Measurements from ENCODE around the gene EBLN2. TPM values are rescaled to one million over a fixed set of nuclear protein-coding genes. Genes with fewer than 3 reads are reported as not detected.
A peak's percentile ranks its signal among the peaks of the same experiment; 100 is the strongest.

EBLN2 gene
- total RNA-seq, 1 donor from 2014 or later = 16.9 TPM

- Mint-ChIP-seq H3K36me3 (ENCODE audit: insufficient read depth) (peaks cover 12% of the 10 kb centered on the region), H3K4me1 (ENCODE audit: low read depth) (peaks cover 27% of the 10 kb centered on the region), H3K9me3 (ENCODE audit: low read depth) (no peaks in the 10 kb centered on the region), H3K4me3 (ENCODE audit: low read depth) (no peak overlapping the region), H3K27me3 (no peaks in the 10 kb centered on the region), H3K27ac (no peak overlapping the region)
- DNase-seq (ENCODE audit: low spot score, unreplicated experiment) = no peak
- TF ChIP-seq CTCF (IDR thresholded peaks at IDR 0.05; ENCODE audit: unreplicated experiment) = no peak
These were observed 29.8 kb upstream of the EBLN2 start for GRCh38 chr3:73031573-73032103.

DNA sequence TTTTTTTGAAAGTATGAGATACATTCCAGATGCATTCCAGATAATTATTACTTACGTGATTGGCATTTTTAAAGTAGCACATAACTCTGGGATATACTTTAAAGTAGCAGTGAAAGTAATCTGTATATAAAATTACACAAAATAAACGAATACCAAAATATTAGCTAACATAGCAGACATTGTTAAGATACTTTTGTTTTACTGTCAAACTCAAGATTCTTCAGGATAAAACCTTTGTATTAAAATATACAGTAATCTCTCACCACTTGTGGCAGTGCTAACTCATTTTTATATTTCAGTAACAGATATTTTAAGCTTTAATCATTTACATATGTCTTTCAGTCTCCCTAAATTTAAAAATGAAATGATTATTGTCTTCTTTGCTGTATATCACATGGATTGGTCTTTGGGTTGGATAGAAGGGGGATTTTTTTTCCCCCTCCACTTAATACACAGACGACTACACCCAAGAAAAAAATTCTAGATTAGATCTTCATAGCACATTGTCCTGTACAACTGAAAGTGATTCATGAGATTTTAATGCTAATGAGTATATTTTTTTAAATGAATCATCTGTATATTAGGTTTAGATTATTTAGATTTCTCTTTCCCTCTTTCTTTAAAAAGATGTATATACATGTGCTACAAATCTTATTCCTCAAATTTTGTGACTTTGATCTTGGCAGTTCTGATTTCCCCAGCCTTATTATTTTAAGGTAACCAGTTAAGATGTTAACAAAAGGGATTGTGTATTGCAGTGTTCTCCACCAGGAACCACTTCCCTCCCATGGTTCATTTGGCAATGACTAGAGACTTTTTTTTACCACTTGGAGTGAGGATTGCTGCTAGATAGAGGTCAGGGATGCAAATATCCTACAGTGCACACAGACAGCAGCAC lies 24.5 kb upstream of the EBLN2 start:
- H3K4me1 Mint-ChIP-seq (ENCODE audit: low read depth) = peaks cover 42% of the 10 kb centered on the region
- peak overlapping the region; percentile 4 for H3K27ac Mint-ChIP-seq
- no peak for DNase-seq (ENCODE audit: low spot score, unreplicated experiment)
- H3K9me3 Mint-ChIP-seq (ENCODE audit: low read depth) = no peaks in the 10 kb centered on the region
- peaks cover 5% of the 10 kb centered on the region for H3K36me3 Mint-ChIP-seq (ENCODE audit: insufficient read depth)
- H3K4me3 Mint-ChIP-seq (ENCODE audit: low read depth) = no peak overlapping the region
- no peak for TF ChIP-seq CTCF (IDR thresholded peaks at IDR 0.05; ENCODE audit: unreplicated experiment)
- H3K27me3 Mint-ChIP-seq = no peaks in the 10 kb centered on the region

DNA sequence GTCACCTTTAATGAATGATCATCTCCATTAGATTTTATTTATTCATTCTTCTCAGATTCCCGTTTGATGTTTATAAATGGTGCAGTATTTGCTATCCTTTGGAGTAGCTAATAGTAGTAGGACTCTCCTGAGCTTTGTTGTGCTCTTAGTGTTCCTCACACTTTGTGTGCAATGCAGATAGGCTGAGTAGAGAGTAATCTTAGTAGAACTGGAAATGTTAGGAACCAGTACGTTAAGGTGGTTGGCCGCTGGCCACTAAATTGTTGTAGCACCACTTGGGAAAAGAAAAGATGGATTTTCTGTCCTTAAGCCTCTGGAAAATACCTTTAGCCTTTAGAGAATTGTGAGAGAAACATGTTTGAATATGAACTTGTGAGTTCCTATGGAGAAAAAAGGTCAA lies 19.9 kb upstream of the EBLN2 start:
- no peaks in the 10 kb centered on the region for H3K27me3 Mint-ChIP-seq
- H3K27ac Mint-ChIP-seq = peak overlapping the region; percentile 18
- H3K9me3 Mint-ChIP-seq (ENCODE audit: low read depth) = no peaks in the 10 kb centered on the region
- DNase-seq (ENCODE audit: low spot score, unreplicated experiment) = no peak
- no peak for TF ChIP-seq CTCF (IDR thresholded peaks at IDR 0.05; ENCODE audit: unreplicated experiment)
- H3K4me1 Mint-ChIP-seq (ENCODE audit: low read depth) = peaks cover 40% of the 10 kb centered on the region
- H3K4me3 Mint-ChIP-seq (ENCODE audit: low read depth) = no peak overlapping the region
- peaks cover 3% of the 10 kb centered on the region for H3K36me3 Mint-ChIP-seq (ENCODE audit: insufficient read depth)

DNA sequence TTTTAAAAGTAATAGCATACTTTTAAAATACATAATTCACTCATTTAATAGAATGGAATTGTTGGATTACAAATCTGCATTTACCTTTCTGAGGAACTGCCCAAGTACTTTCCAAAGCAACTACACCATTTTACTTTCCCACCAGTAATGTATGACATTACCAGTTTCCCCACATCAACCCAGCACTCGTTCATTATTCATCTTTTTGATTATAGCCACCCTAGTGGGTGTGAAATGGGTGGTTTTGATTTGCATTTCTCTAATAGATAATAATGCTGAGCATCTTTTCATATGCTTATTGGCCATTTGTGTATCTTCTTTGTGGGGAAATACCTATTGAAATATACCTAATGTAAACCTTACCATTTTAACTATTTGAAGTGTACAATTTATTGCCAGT lies 18.0 kb upstream of the EBLN2 start:
- no peak overlapping the region for H3K4me3 Mint-ChIP-seq (ENCODE audit: low read depth)
- H3K27me3 Mint-ChIP-seq = no peaks in the 10 kb centered on the region
- DNase-seq (ENCODE audit: low spot score, unreplicated experiment) = no peak
- TF ChIP-seq CTCF (IDR thresholded peaks at IDR 0.05; ENCODE audit: unreplicated experiment) = no peak
- H3K4me1 Mint-ChIP-seq (ENCODE audit: low read depth) = peaks cover 28% of the 10 kb centered on the region
- H3K36me3 Mint-ChIP-seq (ENCODE audit: insufficient read depth) = peaks cover 3% of the 10 kb centered on the region
- H3K9me3 Mint-ChIP-seq (ENCODE audit: low read depth) = no peaks in the 10 kb centered on the region
- no peak overlapping the region for H3K27ac Mint-ChIP-seq

- TF ChIP-seq CTCF (IDR thresholded peaks at IDR 0.05; ENCODE audit: unreplicated experiment) = no peak
- peaks cover 6% of the 10 kb centered on the region for H3K36me3 Mint-ChIP-seq (ENCODE audit: insufficient read depth)
- no peaks in the 10 kb centered on the region for H3K9me3 Mint-ChIP-seq (ENCODE audit: low read depth)
- H3K27ac Mint-ChIP-seq = peak overlapping the region; percentile 88
- no peak for DNase-seq (ENCODE audit: low spot score, unreplicated experiment)
- H3K4me1 Mint-ChIP-seq (ENCODE audit: low read depth) = peaks cover 27% of the 10 kb centered on the region
- H3K27me3 Mint-ChIP-seq = no peaks in the 10 kb centered on the region
- H3K4me3 Mint-ChIP-seq (ENCODE audit: low read depth) = no peak overlapping the region
These were observed 16.1 kb upstream of the EBLN2 start for GRCh38 chr3:73045391-73045790.

All from progenitor cell of endocrine pancreas (in vitro differentiated cells).